HG03039 (cell line): ENCODE measurements around the gene ZNF467.

Source experiments
- ATAC-seq: cut with Tn5 transposase; IDR thresholded peaks from one replicate; pipeline ENCODE4 v1.9.1; 2021; ENCODE audit warnings: mild to moderate bottlenecking, moderate library complexity; ENCODE audit not compliant: unreplicated experiment

ZNF467 gene

DNA sequence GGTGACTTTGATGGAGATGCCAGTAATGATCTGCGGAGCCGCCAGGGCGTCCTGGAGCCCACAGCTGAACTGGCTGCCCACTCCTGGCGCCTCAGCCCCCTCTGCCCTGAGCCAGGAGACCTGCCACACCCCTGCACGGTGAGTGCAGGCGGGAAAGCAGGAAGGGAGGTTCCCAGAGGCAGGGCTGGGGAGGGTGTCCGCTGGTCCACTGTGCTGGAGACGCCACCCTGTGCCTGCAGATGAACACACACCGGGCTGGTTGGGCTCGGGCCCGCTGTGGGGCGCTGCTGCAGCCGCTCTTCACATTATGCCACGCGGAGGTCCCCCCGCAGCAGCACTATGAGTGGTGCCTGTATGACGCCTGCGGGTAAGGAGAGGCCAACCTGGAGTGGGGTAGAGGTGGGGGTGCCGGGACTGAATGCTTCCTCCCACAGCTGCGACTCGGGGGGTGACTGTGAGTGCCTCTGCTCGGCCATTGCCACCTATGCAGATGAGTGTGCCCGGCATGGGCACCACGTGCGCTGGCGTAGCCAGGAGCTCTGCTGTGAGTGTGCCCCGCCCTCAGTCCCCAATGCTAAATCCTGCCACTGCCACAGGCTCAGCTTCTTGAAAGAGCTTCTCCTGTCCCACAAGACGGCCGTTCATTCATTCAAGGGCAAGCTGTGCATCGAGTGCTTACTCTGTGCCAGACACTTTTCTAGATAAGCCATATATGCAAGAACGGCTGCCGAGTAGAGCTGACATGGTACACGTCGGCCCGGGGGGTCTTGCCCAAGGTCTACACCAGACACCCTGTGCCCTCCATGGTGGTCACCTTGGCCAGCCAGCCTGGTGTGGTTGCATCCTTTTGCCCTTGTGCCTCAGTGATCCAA lies 14.3 kb upstream of the ZNF467 start:
- no peak for ATAC-seq

DNA sequence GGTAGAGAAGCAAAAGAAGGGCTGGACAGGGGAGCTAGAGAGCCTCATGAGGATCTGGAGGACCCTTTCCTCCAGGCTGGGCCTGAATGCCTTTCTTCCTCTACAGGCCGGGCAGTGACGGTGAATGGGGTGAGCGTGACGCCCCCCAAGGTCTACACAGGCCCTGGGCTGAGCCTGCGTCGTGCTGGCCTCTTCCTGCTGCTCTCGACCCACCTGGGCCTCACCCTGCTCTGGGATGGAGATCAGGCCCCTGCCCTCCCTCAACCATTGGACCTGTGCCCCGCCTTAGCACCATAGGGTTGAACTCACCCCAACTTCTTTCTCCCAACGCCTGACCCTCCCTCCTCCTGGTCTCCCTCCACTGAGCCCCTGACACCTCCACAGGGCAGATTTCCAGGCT lies 12.6 kb upstream of the ZNF467 start:
- ATAC-seq = no peak

DNA sequence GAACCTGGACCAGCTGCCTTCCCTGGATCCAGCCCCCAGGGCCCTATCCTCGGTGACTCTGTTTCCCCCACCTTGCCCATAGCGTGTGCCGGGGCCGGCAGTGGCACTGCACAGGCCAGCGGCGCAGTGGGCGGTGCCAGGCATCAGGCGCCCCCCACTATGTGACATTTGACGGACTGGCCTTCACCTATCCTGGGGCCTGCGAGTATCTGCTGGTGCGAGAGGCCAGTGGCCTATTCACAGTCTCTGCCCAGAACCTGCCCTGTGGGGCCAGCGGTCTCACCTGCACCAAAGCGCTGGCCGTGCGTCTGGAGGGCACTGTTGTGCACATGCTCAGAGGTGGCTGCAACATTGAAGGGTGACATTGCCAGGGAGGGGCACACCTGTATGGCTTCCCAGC lies 12.0 kb upstream of the ZNF467 start:
- ATAC-seq = no peak

DNA sequence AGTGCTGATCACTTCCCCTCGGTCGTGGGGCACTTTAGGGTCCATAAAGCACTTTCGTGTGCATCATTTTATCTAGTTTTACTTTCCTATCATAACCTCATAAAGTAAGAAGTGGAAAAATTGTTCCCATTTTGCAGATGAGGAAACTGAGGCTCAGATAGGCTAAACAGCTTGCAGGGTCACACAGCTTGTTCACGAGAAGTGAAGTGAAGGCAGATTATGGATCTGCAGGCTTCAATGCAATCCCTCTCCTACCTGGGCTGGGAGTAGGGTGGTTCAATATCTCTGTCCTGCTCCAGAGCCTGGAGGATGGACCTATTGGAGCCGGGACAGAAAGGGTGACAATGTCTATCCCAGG lies 10.8 kb upstream of the ZNF467 start:
- no peak for ATAC-seq

DNA sequence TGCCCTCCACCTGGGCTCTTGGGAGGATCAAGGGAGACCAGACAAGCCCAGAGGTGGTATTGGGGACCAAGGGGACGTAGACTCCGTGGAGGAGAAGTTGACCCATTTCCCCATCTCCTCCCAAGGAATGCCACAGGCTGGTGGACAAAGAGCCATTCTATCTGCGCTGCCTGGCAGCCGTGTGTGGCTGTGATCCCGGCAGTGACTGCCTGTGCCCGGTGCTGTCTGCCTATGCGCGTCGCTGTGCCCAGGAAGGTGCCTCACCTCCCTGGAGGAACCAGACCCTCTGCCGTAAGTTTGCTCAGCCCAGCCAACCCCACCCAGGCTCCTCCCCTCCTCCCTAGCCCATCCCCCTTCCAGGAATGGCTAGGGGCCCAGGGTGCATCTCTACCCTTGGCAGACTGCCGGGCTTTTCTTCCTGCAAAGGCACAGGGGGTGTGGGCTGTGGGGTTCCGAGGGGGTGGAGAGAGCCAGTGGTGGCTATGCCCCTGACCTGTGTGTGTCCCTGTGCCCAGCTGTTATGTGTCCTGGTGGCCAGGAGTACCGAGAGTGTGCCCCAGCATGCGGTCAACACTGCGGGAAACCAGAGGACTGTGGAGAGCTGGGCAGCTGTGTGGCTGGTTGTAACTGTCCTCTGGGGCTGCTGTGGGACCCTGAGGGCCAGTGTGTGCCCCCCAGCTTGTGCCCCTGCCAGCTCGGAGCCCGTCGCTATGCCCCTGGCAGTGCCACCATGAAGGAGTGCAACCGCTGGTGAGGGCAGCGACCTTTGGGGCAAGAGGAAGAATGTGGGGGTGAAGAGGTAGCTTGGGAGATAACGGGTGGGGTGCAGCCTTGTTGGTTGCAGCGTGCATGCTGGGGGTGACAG lies 10.2 kb upstream of the ZNF467 start:
- no peak for ATAC-seq

DNA sequence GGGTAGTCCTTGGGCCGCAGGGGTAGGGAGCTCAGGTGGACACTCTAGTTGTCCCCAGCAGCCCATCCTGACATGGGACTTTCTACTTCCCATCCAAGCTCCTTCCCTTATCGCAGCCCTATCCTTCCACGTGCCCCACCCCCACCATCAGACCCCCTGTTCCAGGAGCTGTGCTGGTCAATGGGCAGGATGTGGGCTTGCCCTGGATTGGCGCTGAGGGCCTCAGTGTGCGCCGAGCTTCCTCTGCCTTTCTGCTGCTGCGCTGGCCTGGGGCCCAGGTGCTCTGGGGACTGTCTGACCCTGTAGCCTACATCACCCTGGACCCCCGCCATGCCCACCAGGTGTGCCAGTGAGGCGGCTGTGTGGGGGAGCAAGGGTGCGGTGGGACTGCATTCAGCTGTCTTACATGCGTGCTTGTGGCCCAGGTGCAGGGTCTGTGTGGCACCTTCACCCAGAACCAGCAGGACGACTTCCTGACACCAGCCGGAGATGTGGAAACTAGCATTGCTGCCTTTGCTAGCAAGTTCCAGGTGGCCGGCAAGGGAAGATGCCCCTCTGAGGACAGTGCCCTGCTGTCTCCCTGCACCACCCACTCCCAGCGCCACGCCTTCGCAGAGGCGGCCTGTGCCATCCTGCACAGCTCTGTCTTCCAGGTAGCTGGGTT lies 9.4 kb upstream of the ZNF467 start:
- ATAC-seq = no peak

DNA sequence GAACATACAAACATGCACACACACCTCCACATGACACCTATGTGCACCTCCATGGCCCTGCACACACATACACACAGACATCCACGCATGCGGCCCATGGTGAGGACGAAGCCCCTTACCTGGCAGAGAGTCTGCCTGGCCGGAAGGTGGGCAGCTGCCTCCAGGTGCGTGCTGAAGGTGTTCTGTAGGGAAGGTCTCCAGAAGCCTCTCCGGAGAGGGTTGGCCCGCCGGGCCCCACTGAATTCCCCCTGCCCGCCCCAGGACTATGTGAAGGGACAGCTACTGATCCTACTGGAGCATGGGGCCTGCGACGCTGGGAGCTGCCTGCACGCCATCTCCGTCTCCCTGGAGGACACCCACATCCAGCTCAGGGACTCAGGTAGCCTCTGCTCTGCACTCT lies 8.5 kb upstream of the ZNF467 start:
- no peak for ATAC-seq

DNA sequence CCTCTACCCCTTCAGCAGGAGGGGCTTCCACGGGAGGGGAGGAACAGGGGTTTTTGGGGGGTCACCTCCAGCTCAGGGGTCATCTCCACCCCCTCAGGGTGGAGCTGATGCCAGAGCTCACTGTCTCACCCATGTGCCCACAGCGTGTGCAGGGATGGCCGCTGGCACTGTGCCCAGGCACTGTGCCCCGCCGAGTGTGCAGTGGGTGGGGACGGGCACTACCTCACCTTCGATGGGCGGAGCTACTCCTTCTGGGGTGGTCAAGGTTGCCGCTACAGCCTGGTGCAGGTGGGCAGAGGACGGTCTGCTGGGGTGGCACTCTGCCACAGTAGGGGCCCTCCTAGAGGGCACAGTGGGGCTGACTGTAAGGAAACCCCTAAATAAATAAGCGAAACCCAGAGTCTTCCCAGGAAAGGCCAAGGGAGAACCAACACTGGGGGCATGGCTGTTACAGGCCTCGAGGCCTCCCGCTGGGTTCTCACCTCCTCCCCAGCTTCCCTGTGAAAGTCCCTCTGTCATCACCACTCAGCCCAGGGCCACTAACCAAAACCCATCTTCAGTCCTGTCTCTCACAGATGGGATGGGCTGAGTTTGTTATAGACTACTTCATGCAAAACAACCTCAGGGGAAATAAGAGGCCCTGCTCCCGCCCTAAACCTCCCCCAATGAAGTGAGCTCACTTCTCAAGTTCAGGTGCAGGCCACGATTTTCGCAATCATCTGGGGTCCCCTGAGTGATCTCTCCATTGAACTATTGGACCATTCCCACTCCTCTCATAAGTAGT lies 7.4 kb upstream of the ZNF467 start:
- no peak for ATAC-seq

DNA sequence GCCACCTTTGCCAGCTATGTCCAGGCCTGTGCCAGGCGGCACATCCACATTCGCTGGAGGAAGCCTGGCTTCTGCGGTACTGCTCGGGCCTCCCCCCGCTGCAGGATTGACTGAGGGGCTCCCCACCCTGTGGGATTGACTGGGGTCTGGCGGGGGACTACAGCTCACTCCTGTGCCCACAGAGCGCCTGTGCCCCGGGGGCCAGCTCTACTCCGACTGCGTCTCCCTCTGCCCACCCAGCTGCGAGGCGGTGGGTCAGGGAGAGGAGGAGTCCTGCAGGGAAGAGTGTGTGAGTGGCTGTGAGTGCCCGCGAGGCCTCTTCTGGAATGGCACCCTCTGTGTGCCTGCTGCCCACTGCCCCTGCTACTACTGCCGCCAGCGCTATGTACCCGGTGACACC lies 6.7 kb upstream of the ZNF467 start:
- ATAC-seq = no peak

DNA sequence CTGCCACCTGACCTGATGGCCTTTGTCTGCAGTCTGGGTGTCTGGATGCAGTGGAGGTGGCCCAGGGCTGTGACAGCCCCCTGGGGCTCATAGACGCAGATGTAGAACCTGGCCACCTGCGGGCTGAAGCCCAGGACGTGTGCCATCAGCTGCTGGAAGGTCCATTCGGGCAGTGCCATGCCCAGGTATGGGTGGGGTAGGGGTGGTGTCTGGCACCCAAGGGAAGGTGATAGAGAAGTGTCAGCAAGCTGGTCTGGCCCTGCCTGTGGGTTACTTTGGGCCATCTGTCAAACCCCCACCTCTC lies 6.1 kb upstream of the ZNF467 start:
- no peak for ATAC-seq

DNA sequence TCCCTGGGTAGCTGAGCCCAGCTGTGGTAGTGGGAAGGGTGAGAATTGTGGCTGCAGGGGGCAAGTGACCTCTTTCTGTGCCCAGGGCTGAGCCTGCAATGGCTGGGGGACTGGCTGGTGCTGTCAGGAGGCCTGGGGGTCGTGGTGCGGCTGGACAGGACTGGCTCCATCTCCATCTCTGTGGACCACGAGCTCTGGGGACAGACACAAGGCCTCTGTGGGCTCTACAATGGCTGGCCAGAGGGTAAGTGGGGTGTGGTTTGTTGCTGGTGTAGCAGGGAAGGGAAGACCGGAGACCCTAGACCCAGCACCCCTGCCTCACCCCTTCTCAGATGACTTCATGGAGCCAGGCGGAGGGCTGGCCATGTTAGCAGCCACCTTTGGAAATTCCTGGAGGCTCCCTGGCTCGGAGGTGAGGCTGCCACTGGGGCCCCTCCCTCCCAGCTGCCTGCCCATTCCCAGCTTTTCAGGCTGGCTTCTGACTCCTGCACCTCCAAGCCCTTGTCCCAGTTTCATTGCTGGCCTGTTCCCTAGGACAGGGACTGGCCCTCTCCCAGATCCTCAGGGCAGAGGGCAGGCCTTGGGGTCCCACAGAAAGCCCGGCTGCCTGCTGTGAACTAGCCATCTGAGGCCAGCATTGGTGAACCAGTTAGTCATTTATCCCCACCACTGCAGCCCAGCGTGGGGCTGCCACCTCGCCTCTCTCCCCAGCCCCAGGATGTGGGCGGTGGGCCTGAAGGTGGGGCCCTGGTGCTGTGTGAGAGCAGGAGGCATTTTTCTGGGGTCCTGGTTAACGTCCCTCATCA lies 5.5 kb upstream of the ZNF467 start:
- ATAC-seq = no peak

DNA sequence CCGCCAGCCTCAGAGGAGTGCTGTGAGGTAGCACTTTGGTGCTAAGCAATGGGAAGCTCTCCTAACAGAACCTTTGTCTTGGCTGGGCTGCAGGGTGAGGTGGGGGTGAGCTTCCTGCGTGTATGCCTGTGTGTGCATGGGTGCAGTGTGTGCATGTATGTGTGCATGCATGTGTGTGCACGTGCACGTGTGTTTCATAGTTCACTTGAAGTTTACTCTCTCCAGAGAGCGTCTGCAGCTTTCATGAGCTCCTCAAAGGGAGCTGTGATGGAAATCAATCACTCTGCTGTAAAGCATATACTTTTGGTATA lies 4.9 kb upstream of the ZNF467 start:
- no peak for ATAC-seq

DNA sequence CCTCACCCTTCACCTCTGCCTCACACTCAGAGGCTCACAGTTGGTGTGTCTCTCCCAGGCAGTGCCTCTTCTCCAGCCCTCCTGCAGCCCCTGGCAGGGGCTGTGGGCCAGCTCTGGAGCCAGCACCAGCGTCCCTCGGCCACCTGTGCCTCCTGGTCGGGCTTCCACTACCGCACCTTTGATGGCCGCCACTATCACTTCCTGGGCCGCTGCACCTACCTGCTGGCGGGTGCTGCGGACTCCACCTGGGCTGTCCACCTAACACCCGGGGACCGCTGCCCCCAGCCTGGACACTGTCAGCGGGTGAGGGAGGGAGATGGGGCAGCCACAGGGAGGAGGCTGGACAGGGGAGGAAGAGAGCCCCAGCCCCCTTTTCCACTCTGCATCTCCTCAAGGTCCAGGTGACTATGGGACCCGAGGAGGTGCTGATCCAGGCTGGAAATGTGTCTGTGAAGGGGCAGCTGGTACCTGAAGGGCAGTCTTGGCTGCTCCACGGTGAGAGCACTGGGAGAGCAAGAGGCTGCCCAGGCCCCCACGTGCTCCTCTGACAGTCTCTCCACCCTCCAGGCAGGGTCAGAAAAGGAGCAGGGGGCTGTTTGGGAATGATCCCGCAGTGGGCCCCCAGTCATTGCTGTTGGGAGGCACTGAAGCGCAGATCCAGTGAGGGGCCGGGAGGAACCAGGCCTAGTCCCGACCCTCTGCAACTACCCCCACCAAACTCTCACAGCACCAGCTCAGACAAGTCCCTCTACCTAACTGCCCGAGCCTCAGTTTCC lies 4.4 kb upstream of the ZNF467 start:
- ATAC-seq = no peak

DNA sequence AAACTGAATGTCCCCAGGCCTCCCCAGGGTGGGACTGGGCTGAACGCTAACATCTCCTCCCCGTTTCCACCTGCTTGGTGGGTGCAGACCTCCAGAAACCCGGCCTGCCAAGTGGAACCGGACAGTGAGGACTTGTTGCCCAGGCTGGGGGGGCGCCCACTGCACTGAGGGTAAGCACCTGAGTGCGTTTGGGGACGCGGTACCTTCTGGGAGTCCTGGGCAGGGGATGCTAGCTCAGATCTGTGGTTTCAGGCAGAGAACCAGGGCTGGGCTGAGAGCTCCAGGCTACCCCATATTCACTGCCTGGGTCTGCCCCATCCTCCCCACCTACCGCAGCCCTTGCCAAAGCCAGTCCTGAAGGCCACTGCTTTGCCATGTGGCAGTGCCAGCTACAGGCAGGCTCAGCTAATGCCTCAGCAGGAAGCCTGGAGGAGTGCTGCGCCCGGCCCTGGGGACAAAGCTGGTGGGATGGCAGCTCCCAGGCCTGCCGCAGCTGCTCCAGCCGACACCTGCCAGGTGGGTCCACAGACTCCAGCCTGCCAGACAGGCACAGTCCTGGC lies 3.5 kb upstream of the ZNF467 start:
- no peak for ATAC-seq

DNA sequence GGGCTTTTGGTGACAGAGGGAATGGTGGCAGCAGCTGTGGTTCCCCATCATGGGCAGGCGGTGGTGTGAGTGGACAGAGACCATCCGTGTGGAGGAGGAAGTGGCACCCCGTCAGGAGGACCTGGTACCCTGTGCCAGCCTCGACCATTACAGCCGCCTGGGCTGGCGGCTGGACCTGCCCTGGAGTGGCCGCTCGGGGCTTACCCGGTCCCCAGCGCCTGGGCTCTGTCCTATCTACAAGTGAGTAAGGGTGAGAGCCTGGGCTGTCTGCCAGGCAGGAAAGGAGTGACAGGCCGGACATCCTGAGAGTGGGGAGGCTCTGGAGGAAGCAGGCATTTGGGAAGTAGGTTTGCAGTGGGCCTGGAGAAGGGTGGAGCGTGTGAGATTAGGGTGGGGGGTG lies 2.9 kb upstream of the ZNF467 start:
- no peak for ATAC-seq

DNA sequence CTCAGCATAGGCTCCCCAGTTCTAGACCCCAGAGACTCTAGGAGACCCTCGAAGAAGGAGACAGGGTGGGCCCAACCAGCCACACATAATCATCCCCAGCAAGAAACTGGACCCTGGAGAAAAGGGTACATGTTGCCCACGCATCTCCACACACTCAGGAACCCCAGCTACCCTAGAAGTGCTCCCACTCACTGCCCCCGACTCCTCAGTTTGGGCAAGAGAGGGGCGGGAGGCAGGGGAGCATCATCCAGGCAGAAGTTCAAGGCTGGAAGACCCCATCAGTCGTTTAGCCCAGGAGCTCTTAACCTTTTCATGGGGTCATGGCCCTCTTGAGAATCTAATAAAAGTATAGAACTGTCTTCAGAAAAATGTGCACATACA lies 1.8 kb upstream of the ZNF467 start:
- ATAC-seq = no peak

DNA sequence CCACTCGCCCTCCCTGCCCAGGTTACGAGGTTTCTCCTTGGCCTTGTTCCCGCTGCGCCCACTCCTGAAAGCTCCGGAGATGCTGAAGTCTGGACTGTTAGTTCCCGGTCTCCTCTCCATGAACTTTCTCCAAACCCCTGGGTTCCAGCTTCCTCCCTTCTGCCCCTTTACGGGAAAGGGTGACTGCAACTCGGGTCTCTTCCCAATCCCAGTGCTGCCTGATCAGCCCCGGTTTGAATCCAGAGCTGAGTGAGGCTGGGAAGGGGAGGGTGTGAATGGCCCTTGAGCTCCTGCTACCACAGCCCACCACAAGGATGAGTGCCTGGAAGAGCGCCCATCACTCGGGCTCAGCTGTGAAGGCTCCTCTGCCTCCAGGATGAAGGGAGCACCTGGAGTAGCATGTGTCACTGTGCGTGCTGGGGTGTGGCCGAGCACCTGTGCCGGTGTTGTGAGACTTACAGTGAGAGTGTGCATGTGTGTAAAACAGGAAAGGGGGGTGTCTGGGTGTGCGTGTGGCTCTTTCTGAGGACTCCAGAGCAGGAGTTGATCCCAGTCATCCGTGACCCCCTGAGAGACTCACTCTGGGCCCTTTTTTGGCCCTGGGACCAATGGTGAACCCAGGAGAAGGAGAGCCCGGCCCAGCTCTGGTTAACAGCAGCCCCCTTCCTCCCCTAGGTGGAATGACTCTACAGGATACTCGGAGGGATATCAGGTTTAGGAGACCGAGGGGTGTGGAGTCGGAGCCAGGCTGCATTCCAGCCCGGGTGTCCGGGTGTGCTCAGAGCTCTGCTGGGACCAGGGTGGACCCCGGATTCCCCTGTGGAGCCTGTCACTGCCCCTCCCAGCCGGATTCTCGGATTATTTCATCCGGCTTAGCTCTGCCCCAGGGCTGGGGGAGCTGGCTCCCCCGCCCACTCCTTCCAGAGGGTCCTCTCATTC lies 1.1 kb upstream of the ZNF467 start:
- no peak for ATAC-seq

DNA sequence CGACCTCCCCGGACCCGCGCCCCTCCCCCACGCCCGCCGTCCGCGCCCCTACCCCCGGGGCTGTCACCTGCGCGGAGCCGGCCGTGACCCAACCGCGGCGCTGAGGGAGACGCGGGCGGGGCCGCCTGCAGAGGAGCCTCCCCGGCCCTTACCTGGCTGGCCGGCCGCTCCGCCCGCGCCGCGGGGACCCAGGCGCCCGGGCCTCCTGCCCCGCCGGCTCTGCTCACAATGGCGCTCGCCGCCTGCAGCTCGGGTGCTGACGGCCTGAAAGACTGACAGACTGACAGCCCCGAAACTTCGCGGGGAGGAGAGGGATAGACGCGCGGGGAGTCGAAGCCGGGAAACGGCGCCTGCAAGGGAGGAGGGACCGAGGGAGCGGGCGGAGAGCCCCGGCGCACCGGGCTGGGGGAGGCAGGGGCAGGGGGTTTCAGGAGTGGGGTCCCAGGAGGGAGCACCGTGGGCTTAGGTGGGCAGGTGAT lies 393 bp downstream of the ZNF467 start:
- ATAC-seq = no peak
